Islet precursor cell (in vitro differentiated cells): ENCODE results near the gene SOX9.
"Not testable (repeated sequence)": the region's sequence is repeated elsewhere in the genome, so short reads cannot be mapped to it uniquely, and the experiment has no call there.

Source experiments
- DNase-seq: peaks from one replicate; pipeline ENCODE4 v3.0.0-alpha.2; 2018

SOX9 gene

GRCh38 chr17:72126575-72127486 is 6.0 kb downstream of the SOX9 start:
- peak; percentile 95 for DNase-seq

GRCh38 chr17:72128039-72128438 is 7.2 kb downstream of the SOX9 start:
- DNase-seq = no peak

- no peak for DNase-seq
Observed at GRCh38 chr17:72134608-72135394, 14.0 kb downstream of the SOX9 start.

GRCh38 chr17:72135546-72136325 is 14.9 kb downstream of the SOX9 start:
- DNase-seq = no peak

GRCh38 chr17:72136692-72137091 is 15.9 kb downstream of the SOX9 start:
- DNase-seq = no peak

GRCh38 chr17:72137161-72137560 is 16.3 kb downstream of the SOX9 start:
- no peak for DNase-seq

GRCh38 chr17:72139212-72139611 is 18.4 kb downstream of the SOX9 start:
- DNase-seq = no peak

- no peak for DNase-seq
Observed at GRCh38 chr17:72141336-72141735, 20.5 kb downstream of the SOX9 start.

- not testable (repeated sequence) for DNase-seq
Observed at GRCh38 chr17:72142097-72142496, 21.3 kb downstream of the SOX9 start.

GRCh38 chr17:72142614-72143013 is 21.8 kb downstream of the SOX9 start:
- DNase-seq = no peak

GRCh38 chr17:72143245-72143644 is 22.4 kb downstream of the SOX9 start:
- DNase-seq = no peak

GRCh38 chr17:72144101-72144500 is 23.3 kb downstream of the SOX9 start:
- no peak for DNase-seq

- no peak for DNase-seq
Observed at GRCh38 chr17:72145562-72145961, 24.7 kb downstream of the SOX9 start.

GRCh38 chr17:72145962-72146361 is 25.1 kb downstream of the SOX9 start:
- no peak for DNase-seq

GRCh38 chr17:72146371-72146770 is 25.6 kb downstream of the SOX9 start:
- DNase-seq = no peak

GRCh38 chr17:72150632-72151460 is 30.0 kb downstream of the SOX9 start:
- DNase-seq = no peak

GRCh38 chr17:72151565-72152386 is 31.0 kb downstream of the SOX9 start:
- peak; percentile 96 for DNase-seq

GRCh38 chr17:72152387-72152929 is 31.6 kb downstream of the SOX9 start:
- no peak for DNase-seq

- no peak for DNase-seq
Observed at GRCh38 chr17:72158895-72159885, 38.4 kb downstream of the SOX9 start.

- DNase-seq = no peak
Observed at GRCh38 chr17:72162569-72162968, 41.7 kb downstream of the SOX9 start.
